ENCODE data around the gene FZD8. TPM values are rescaled to one million over a fixed set of nuclear protein-coding genes. Genes with fewer than 3 reads are reported as not detected.
A peak's percentile ranks its signal among the peaks of the same experiment; 100 is the strongest.

FZD8 gene
- total RNA-seq, 4 donors from 2014 or later, result 5.3 to 11.8 (median 8.7) TPM

- no peaks in the 10 kb centered on the region for H3K36me3 ChIP-seq
- TF ChIP-seq POLR2A (IDR thresholded peaks at IDR 0.05), result no peak
- TF ChIP-seq EP300 (IDR thresholded peaks at IDR 0.05), result no peak
- no peak for TF ChIP-seq POLR2AphosphoS5 (IDR thresholded peaks at IDR 0.05)
- no peak for TF ChIP-seq CTCF (IDR thresholded peaks at IDR 0.05)
- H3K27me3 ChIP-seq, result peaks cover 62% of the 10 kb centered on the region
- peak overlapping the region; percentile 33 to 56 for H3K4me3 ChIP-seq
- WGBS, 2 donors (ENCODE audit: low coverage in 1 of 2), result 49 to 80% methylated on average over 1 to 9 of the region's 78 CpGs
- peaks cover 0 to 12% (median 5%) of the 10 kb centered on the region in 3 donors for H3K4me1 ChIP-seq
- peak; percentile 39 for ATAC-seq
- H3K9me3 ChIP-seq, result no peaks in the 10 kb centered on the region
- H3K27ac ChIP-seq, result no peak overlapping the region
Observed at GRCh38 chr10:35607475-35608327, 34.4 kb downstream of the FZD8 start.

- Histone ChIP-seq H3K4me1 (peaks cover 0 to 12% (median 5%) of the 10 kb centered on the region in 3 donors), H3K9me3 (no peaks in the 10 kb centered on the region), H3K27me3 (peaks cover 53% of the 10 kb centered on the region), H3K27ac (no peak overlapping the region), H3K4me3 (no peak overlapping the region), H3K36me3 (no peaks in the 10 kb centered on the region)
- no peak for ATAC-seq
- WGBS, 2 donors (ENCODE audit: low coverage in 1 of 2), result 62 to 80% methylated on average over 6 of the region's 6 CpGs
- no peak for TF ChIP-seq CTCF (IDR thresholded peaks at IDR 0.05)
- TF ChIP-seq POLR2A (IDR thresholded peaks at IDR 0.05), result no peak
- no peak for TF ChIP-seq POLR2AphosphoS5 (IDR thresholded peaks at IDR 0.05)
- TF ChIP-seq EP300 (IDR thresholded peaks at IDR 0.05), result no peak
Observed at GRCh38 chr10:35606430-35606829, 35.7 kb downstream of the FZD8 start.

DNA sequence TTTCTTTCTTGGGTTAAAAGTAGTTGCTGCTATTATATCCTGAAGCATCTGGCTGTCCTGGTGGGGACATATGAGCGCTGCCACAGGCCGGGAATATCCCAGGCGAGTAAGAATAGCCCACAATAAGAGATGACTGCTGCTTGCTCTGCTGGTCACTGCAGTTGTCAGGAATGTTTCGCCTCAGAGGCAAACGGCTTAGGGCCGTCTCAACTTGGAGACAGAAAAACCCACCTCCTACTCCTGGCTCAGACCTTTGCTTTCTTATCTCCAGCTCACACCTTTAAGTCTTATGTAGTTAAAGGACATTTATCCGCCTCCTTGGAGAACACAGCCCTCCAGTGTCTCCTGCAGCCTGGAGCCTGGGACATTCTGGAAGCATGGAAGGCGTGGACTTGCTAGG lies 36.9 kb downstream of the FZD8 start, which contains the start of gene GJD4:
TSS of gene GJD4 (plus strand) at position 151 of the 400 bp plus-strand sequence. CDS start at position 378, 227 bp downstream.
- WGBS, 2 donors (ENCODE audit: low coverage in 1 of 2), result 65 to 67% methylated on average over 7 of the region's 8 CpGs
- ATAC-seq, result no peak
- H3K4me1 ChIP-seq, result peaks cover 0 to 12% (median 5%) of the 10 kb centered on the region in 3 donors
- peaks cover 0 to 7% (median 0%) of the 10 kb centered on the region in 3 donors for H3K9me3 ChIP-seq
- H3K36me3 ChIP-seq, result no peaks in the 10 kb centered on the region
- TF ChIP-seq POLR2A (IDR thresholded peaks at IDR 0.05), result no peak
- no peak for TF ChIP-seq POLR2AphosphoS5 (IDR thresholded peaks at IDR 0.05)
- TF ChIP-seq EP300 (IDR thresholded peaks at IDR 0.05), result no peak
- TF ChIP-seq CTCF (IDR thresholded peaks at IDR 0.05), result no peak
- H3K27me3 ChIP-seq, result peaks cover 43% of the 10 kb centered on the region
- no peak within 1 kb of the TSS for H3K4me3 ChIP-seq
- no peak within 1 kb of the TSS for H3K27ac ChIP-seq

GRCh38 chr10:35600193-35600592 lies 41.9 kb downstream of the FZD8 start:
- Histone ChIP-seq H3K4me1 (no peaks in the 10 kb centered on the region), H3K27me3 (peaks cover 12% of the 10 kb centered on the region), H3K27ac (no peak overlapping the region), H3K4me3 (no peak overlapping the region), H3K36me3 (no peaks in the 10 kb centered on the region), H3K9me3 (peaks cover 0 to 7% (median 0%) of the 10 kb centered on the region in 3 donors)
- ATAC-seq, result no peak
- WGBS, 2 donors (ENCODE audit: low coverage in 1 of 2), result 60 to 88% methylated on average over 1 to 2 of the region's 2 CpGs
- TF ChIP-seq CTCF (IDR thresholded peaks at IDR 0.05) (no peak), POLR2AphosphoS5 (IDR thresholded peaks at IDR 0.05) (no peak), POLR2A (IDR thresholded peaks at IDR 0.05) (no peak), EP300 (IDR thresholded peaks at IDR 0.05) (no peak)

GRCh38 chr10:35598379-35598778 lies 43.7 kb downstream of the FZD8 start:
- ATAC-seq, result no peak
- Histone ChIP-seq H3K4me3 (no peak overlapping the region), H3K36me3 (no peaks in the 10 kb centered on the region), H3K4me1 (no peaks in the 10 kb centered on the region), H3K27ac (no peak overlapping the region), H3K9me3 (peaks cover 0 to 7% (median 0%) of the 10 kb centered on the region in 3 donors), H3K27me3 (peaks cover 6% of the 10 kb centered on the region)
- no peak for TF ChIP-seq POLR2AphosphoS5 (IDR thresholded peaks at IDR 0.05)
- no peak for TF ChIP-seq POLR2A (IDR thresholded peaks at IDR 0.05)
- peak in 3 of 4 experiments; percentile 20 to 42 (median 25) for TF ChIP-seq CTCF (IDR thresholded peaks at IDR 0.05)
- no peak for TF ChIP-seq EP300 (IDR thresholded peaks at IDR 0.05)
- 30 to 36% methylated on average over 2 to 3 of the region's 6 CpGs for WGBS, 2 donors (ENCODE audit: low coverage in 1 of 2)

Data from gastroesophageal sphincter (tissue), 4 donors.